PFSK-1 (cell line): ENCODE results near the gene CCDC110.

Experiments
- FOXP2 ChIP-seq: optimal IDR thresholded peaks from 2 replicates; pipeline ENCODE3; 2011; ENCODE audit warnings: borderline replicate concordance, control low read depth, inconsistent platforms; ENCODE audit not compliant: insufficient read depth; ENCODE audit errors: extremely low read length, extremely low read depth
- POLR2AphosphoS5 ChIP-seq: IDR thresholded peaks from 2 replicates; pipeline ENCODE4 v1.6.1; 2012; ENCODE audit warnings: low read depth, mild to moderate bottlenecking, control low read depth, low read length, moderate library complexity
- REST ChIP-seq, 2 experiments: IDR thresholded peaks; 2 replicates each; pipeline versions ENCODE4 v1.6.1 to v1.8.0; 2011 to 2012; ENCODE audit warnings: low read depth in 2 of 2, low read length in 2 of 2, control low read depth in 1 of 2, inconsistent platforms in 1 of 2, mild to moderate bottlenecking in 1 of 2, moderate library complexity in 1 of 2; ENCODE audit not compliant: insufficient read depth in 1 of 2
- SIN3A ChIP-seq: IDR thresholded peaks from 2 replicates; pipeline ENCODE4 v1.6.1; 2012; ENCODE audit warnings: mild to moderate bottlenecking, low read length, moderate library complexity, borderline replicate concordance; ENCODE audit not compliant: insufficient read depth
- TAF1 ChIP-seq: IDR thresholded peaks from 2 replicates; pipeline ENCODE4 v1.6.1; 2012; ENCODE audit warnings: low read length, control low read depth, borderline replicate concordance; ENCODE audit not compliant: insufficient read depth

CCDC110 gene

GRCh38 chr4:185396724-185397385 lies 74.7 kb downstream of the CCDC110 start, which contains the start of gene ANKRD37:
Gene ANKRD37, plus strand, starts transcription at chr4:185396841. Its CDS starts 83 bp downstream, at chr4:185396924.
- TF ChIP-seq REST (IDR thresholded peaks at IDR 0.05; ENCODE audit: insufficient read depth in 1 of 2, low read depth in 2 of 2, low read length in 2 of 2) (no peak), TAF1 (no peak), SIN3A (no peak), FOXP2 (no peak), POLR2AphosphoS5 (no peak)

- TF ChIP-seq TAF1 (no peak), REST (IDR thresholded peaks at IDR 0.05; ENCODE audit: insufficient read depth in 1 of 2, low read depth in 2 of 2, low read length in 2 of 2) (peak; percentile 76 to 85; a peak in 3 of 4 replicates), SIN3A (peak; percentile 98), FOXP2 (peak; percentile 71), POLR2AphosphoS5 (peak; percentile 64; the same call in 1 of the 2 replicates)
These were observed 75.4 kb downstream of the CCDC110 start for GRCh38 chr4:185395956-185396723.

- TF ChIP-seq FOXP2 (no peak), SIN3A (no peak), POLR2AphosphoS5 (no peak), REST (IDR thresholded peaks at IDR 0.05; ENCODE audit: insufficient read depth in 1 of 2, low read depth in 2 of 2, low read length in 2 of 2) (no peak), TAF1 (no peak)
These were observed 76.1 kb downstream of the CCDC110 start, which contains the start of gene LRP2BP for GRCh38 chr4:185395238-185395955. Gene LRP2BP, minus strand, starts transcription at chr4:185395924. Its CDS starts 17,738 bp downstream, at chr4:185378186.
